HepG2 (cell line): ENCODE measurements around the gene NECTIN2. TPM values are rescaled to one million over a fixed set of nuclear protein-coding genes. Genes with fewer than 3 reads are reported as not detected.

Experiments
- ELK4 ChIP-seq: sonication (generic); formaldehyde crosslinking; IDR thresholded peaks from 2 replicates; pipeline ENCODE4 v1.9.0; 2021; ENCODE audit warnings: missing genetic modification reagents, borderline replicate concordance
- GFI1 ChIP-seq: sonication (generic); formaldehyde crosslinking; IDR thresholded peaks from 2 replicates; pipeline ENCODE4 v1.5.0; 2020; ENCODE audit warnings: missing genetic modification reagents, mild to moderate bottlenecking, borderline replicate concordance
- LRRFIP1 ChIP-seq: sonication (generic); formaldehyde crosslinking; conservative IDR thresholded peaks from 2 replicates; pipeline ENCODE4 v1.4.0; 2020; ENCODE audit warnings: missing genetic modification reagents
- MEIS1 ChIP-seq: sonication (generic); formaldehyde crosslinking; IDR thresholded peaks from 2 replicates; pipeline ENCODE4 v1.9.0; 2021; ENCODE audit warnings: mild to moderate bottlenecking, missing genetic modification reagents, moderate library complexity, borderline replicate concordance
- MIER3 ChIP-seq: IDR thresholded peaks from 2 replicates; pipeline ENCODE4 v1.6.1; 2016; ENCODE audit warnings: missing compliant biosample characterization, borderline replicate concordance
- MIXL1 ChIP-seq: IDR thresholded peaks from 2 replicates; pipeline ENCODE4 v1.6.1; 2016
- TRAFD1 ChIP-seq: sonication (generic); formaldehyde crosslinking; IDR thresholded peaks from 2 replicates; pipeline ENCODE4 v1.5.1; 2020; ENCODE audit warnings: missing genetic modification reagents, mild to moderate bottlenecking, borderline replicate concordance
- USF2 ChIP-seq, 2 experiments: sonication (generic) in 1 of 2; formaldehyde crosslinking in 1 of 2; IDR thresholded peaks; 2 replicates each; pipeline versions ENCODE4 v1.5.1 to v1.6.1; 2011 to 2020; ENCODE audit warnings: borderline replicate concordance in 1 of 2, low read depth in 1 of 2, low read length in 1 of 2, mild to moderate bottlenecking in 1 of 2, missing genetic modification reagents in 1 of 2, moderate library complexity in 1 of 2
- ZKSCAN5 ChIP-seq: sonication (generic); formaldehyde crosslinking; IDR thresholded peaks from 2 replicates; pipeline ENCODE4 v1.5.1; 2020; ENCODE audit warnings: mild to moderate bottlenecking, missing genetic modification reagents
- ZNF205 ChIP-seq: IDR thresholded peaks from 2 replicates; pipeline ENCODE4 v1.6.1; 2018; ENCODE audit warnings: missing biosample characterization, missing genetic modification reagents
- ZNF589 ChIP-seq: sonication (generic); formaldehyde crosslinking; conservative IDR thresholded peaks from 2 replicates; pipeline ENCODE4 v1.8.0; 2022; ENCODE audit warnings: mild to moderate bottlenecking, moderate library complexity, missing genetic modification reagents
- ZNF615 ChIP-seq: sonication (generic); formaldehyde crosslinking; IDR thresholded peaks from 2 replicates; pipeline ENCODE4 v1.5.0; 2020; ENCODE audit warnings: mild to moderate bottlenecking, missing genetic modification reagents, borderline replicate concordance
- ZNF777 ChIP-seq: sonication (generic); formaldehyde crosslinking; IDR thresholded peaks from 2 replicates; pipeline ENCODE4 v1.4.0; 2020; ENCODE audit warnings: missing genetic modification reagents
- ZNF839 ChIP-seq: sonication (generic); formaldehyde crosslinking; IDR thresholded peaks from 2 replicates; pipeline ENCODE4 v1.4.0; 2020; ENCODE audit warnings: missing genetic modification reagents, mild to moderate bottlenecking, borderline replicate concordance
- ZNF850 ChIP-seq: sonication (generic); formaldehyde crosslinking; conservative IDR thresholded peaks from 2 replicates; pipeline ENCODE4 v1.9.0; 2021; ENCODE audit warnings: mild to moderate bottlenecking, missing genetic modification reagents
- polyA plus RNA-seq, 8 experiments: library from polyadenylated mRNA; depleted of rRNA in 3 of 8; stranded (reverse) in 7 of 8; unstranded in 1 of 8; fragments of >200 nt; fragmentation: Illumina TruSeq in 4 of 8; extraction: Trizol in 4 of 8; gene quantifications; 2 replicates each; pipeline versions ENCODE4 v1.2.1 to v1.2.3, GENCODE V29; 2011 to 2016; ENCODE audit warnings: low read depth in 4 of 8, missing spikeins in 1 of 8, mixed read lengths in 1 of 8; ENCODE audit not compliant: insufficient read depth in 1 of 8
- total RNA-seq, 5 experiments: library from RNA; depleted of rRNA; stranded (reverse); fragments of >200 nt; fragmentation: Illumina TruSeq; extraction: Trizol; gene quantifications; 2 replicates each; pipeline ENCODE4 v1.2.3, GENCODE V29; 2016; ENCODE audit warnings: low read depth in 1 of 5
- TF ChIP-seq, protein P1 (sequence below): sonication (generic); formaldehyde crosslinking; IDR thresholded peaks from 2 replicates; pipeline ENCODE4 v1.5.1; 2020; ENCODE audit warnings: missing genetic modification reagents, mild to moderate bottlenecking, borderline replicate concordance

NECTIN2 gene
- total and polyA plus RNA-seq, 2 of the 13 experiments (the other 11 are each of a cell fraction or from before 2014, with no cell fraction given), result 75.4 to 114 TPM

DNA sequence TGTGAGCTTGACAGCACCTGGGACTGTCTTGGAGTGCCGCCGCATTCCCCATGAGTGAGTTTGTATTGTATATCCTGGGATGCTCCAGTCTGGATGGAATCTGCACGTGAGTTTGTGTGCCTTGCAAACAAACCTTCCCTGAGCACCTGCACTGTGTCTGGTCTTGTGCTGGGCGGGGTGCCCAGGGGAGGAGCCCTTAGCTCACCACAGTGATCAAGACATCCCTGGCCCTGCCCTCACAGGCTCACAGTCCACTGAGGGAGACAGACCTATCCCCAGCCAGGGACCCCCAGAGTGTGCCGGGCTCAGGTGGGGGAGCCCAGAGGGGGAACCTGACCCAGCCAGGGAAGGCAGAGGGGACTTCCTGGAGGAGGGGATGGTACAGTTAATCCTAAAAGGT, 38.9 kb upstream of the NECTIN2 start (continued):
- TF ChIP-seq ELK4 (CRISPR knock-in tag), result no peak
- TF ChIP-seq ZKSCAN5 (CRISPR knock-in tag), result no peak
- TF ChIP-seq ZNF589 (CRISPR knock-in tag), result no peak
- TF ChIP-seq ZNF205, result no peak
- no peak for TF ChIP-seq LRRFIP1 (CRISPR knock-in tag)
- no peak for TF ChIP-seq MEIS1 (CRISPR knock-in tag)
- no peak for TF ChIP-seq TRAFD1 (CRISPR knock-in tag)
- no peak for TF ChIP-seq ZNF850 (CRISPR knock-in tag)
- TF ChIP-seq, protein P1, sequence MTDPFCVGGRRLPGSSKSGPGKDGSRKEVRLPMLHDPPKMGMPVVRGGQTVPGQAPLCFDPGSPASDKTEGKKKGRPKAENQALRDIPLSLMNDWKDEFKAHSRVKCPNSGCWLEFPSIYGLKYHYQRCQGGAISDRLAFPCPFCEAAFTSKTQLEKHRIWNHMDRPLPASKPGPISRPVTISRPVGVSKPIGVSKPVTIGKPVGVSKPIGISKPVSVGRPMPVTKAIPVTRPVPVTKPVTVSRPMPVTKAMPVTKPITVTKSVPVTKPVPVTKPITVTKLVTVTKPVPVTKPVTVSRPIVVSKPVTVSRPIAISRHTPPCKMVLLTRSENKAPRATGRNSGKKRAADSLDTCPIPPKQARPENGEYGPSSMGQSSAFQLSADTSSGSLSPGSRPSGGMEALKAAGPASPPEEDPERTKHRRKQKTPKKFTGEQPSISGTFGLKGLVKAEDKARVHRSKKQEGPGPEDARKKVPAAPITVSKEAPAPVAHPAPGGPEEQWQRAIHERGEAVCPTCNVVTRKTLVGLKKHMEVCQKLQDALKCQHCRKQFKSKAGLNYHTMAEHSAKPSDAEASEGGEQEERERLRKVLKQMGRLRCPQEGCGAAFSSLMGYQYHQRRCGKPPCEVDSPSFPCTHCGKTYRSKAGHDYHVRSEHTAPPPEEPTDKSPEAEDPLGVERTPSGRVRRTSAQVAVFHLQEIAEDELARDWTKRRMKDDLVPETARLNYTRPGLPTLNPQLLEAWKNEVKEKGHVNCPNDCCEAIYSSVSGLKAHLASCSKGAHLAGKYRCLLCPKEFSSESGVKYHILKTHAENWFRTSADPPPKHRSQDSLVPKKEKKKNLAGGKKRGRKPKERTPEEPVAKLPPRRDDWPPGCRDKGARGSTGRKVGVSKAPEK (CRISPR knock-in tag), result no peak
- TF ChIP-seq MIER3 (CRISPR knock-in tag), result no peak; the same call in 1 of the 2 replicates
- no peak for TF ChIP-seq ZNF615
- no peak for TF ChIP-seq ZNF777
- no peak for TF ChIP-seq GFI1 (CRISPR knock-in tag)
- TF ChIP-seq ZNF839 (CRISPR knock-in tag), result no peak
- no peak for TF ChIP-seq USF2 (IDR thresholded peaks at IDR 0.05; ENCODE audit: low read depth, low read length)
- no peak for TF ChIP-seq USF2 (CRISPR knock-in tag; IDR thresholded peaks at IDR 0.05; ENCODE audit: borderline replicate concordance)
- TF ChIP-seq MIXL1 (CRISPR knock-in tag), result no peak
